HS-27A (cell line): ENCODE measurements around the gene AIPL1.
"Not testable (repeated sequence)": the region's sequence is repeated elsewhere in the genome, so short reads cannot be mapped to it uniquely, and the experiment has no call there.

Experiments used
- DNase-seq: peaks from one replicate; pipeline ENCODE4 v3.0.0-alpha.2; 2012; ENCODE audit warnings: low read depth, missing footprints

Gene AIPL1

GRCh38 chr17:6435051-6435450 is at the start of gene AIPL1:
TSS of gene AIPL1 (minus strand) at chr17:6435121. CDS start at chr17:6435104, 17 bp downstream.
- no peak for DNase-seq

- no peak for DNase-seq
Measured at GRCh38 chr17:6483507-6483906, 48.6 kb upstream of the AIPL1 start.

- DNase-seq: not testable (repeated sequence)
Measured at GRCh38 chr17:6482796-6483195, 47.9 kb upstream of the AIPL1 start.

GRCh38 chr17:6482105-6482455 is 47.2 kb upstream of the AIPL1 start:
- no peak for DNase-seq

- DNase-seq: no peak
Measured at GRCh38 chr17:6480303-6480675, 45.4 kb upstream of the AIPL1 start.

GRCh38 chr17:6479622-6480302 is 44.8 kb upstream of the AIPL1 start:
- DNase-seq: no peak

- DNase-seq: no peak
Measured at GRCh38 chr17:6478486-6478885, 43.6 kb upstream of the AIPL1 start.

- DNase-seq: no peak
Measured at GRCh38 chr17:6477831-6478383, 43.0 kb upstream of the AIPL1 start.

GRCh38 chr17:6476810-6477179 is 41.9 kb upstream of the AIPL1 start:
- no peak for DNase-seq

- no peak for DNase-seq
Measured at GRCh38 chr17:6476076-6476809, 41.3 kb upstream of the AIPL1 start.

- no peak for DNase-seq
Measured at GRCh38 chr17:6475411-6475810, 40.5 kb upstream of the AIPL1 start.

- no peak for DNase-seq
Measured at GRCh38 chr17:6474906-6475305, 40.0 kb upstream of the AIPL1 start.

- no peak for DNase-seq
Measured at GRCh38 chr17:6474376-6474775, 39.5 kb upstream of the AIPL1 start.

GRCh38 chr17:6473128-6473767 is 38.3 kb upstream of the AIPL1 start:
- no peak for DNase-seq

- no peak for DNase-seq
Measured at GRCh38 chr17:6472517-6472916, 37.6 kb upstream of the AIPL1 start.

- peak; percentile 58 for DNase-seq
Measured at GRCh38 chr17:6471531-6472465, 36.9 kb upstream of the AIPL1 start.

GRCh38 chr17:6470751-6471521 is 36.0 kb upstream of the AIPL1 start:
- DNase-seq: no peak

- no peak for DNase-seq
Measured at GRCh38 chr17:6470146-6470718, 35.3 kb upstream of the AIPL1 start.

- no peak for DNase-seq
Measured at GRCh38 chr17:6468051-6468790, 33.3 kb upstream of the AIPL1 start.

GRCh38 chr17:6467567-6467966 is 32.6 kb upstream of the AIPL1 start:
- no peak for DNase-seq
